MM.1S (cell line): ENCODE measurements around the gene KLHDC9.

Experiments
- DNase-seq: peaks from one replicate; pipeline ENCODE4 v3.0.0-alpha.2; 2015
- H2AFZ ChIP-seq: fragments of 300-600 bp; sonication (generic); 2 replicates; pipeline ENCODE4 v1.6.0; 2016; ENCODE audit warnings: antibody characterized with exemption, low read length
- H3F3A ChIP-seq: fragments of 300-600 bp; sonication (generic); 2 replicates; pipeline ENCODE4 v1.6.1; 2016; ENCODE audit warnings: mild to moderate bottlenecking, antibody characterized with exemption, low read length, moderate library complexity, mixed read lengths; ENCODE audit not compliant: insufficient read depth
- H3K27ac ChIP-seq: fragments of 300-600 bp; sonication (generic); 2 replicates; pipeline ENCODE4 v1.5.1; 2016; ENCODE audit warnings: mild to moderate bottlenecking, low read length
- H3K27me3 ChIP-seq: fragments of 300-600 bp; sonication (generic); replicated peaks from 2 replicates; pipeline ENCODE4 v1.6.0; 2016; ENCODE audit warnings: low read length; ENCODE audit not compliant: insufficient read depth
- H3K36me3 ChIP-seq: fragments of 300-600 bp; sonication (generic); replicated peaks from 2 replicates; pipeline ENCODE4 v1.6.1; 2016; ENCODE audit warnings: mild to moderate bottlenecking, low read length, mixed read lengths; ENCODE audit not compliant: insufficient read depth
- H3K4me1 ChIP-seq: fragments of 300-600 bp; sonication (generic); 2 replicates; pipeline ENCODE4 v1.6.1; 2016; ENCODE audit warnings: low read length, mixed read lengths
- H3K4me2 ChIP-seq: fragments of 300-600 bp; sonication (generic); 2 replicates; pipeline ENCODE4 v1.6.0; 2016; ENCODE audit warnings: low read depth, low read length
- H3K4me3 ChIP-seq: fragments of 300-600 bp; sonication (generic); 2 replicates; pipeline ENCODE4 v1.5.1; 2016; ENCODE audit warnings: low read length, mixed read lengths
- H3K79me2 ChIP-seq: fragments of 300-600 bp; sonication (generic); 2 replicates; pipeline ENCODE4 v1.6.1; 2016; ENCODE audit warnings: mixed run types, low read length, mixed read lengths
- H3K9ac ChIP-seq: fragments of 300-600 bp; sonication (generic); 2 replicates; pipeline ENCODE4 v1.6.1; 2016; ENCODE audit warnings: low read length, mixed read lengths
- H3K9me2 ChIP-seq: fragments of 300-600 bp; sonication (generic); replicated peaks from 2 replicates; pipeline ENCODE4 v1.6.1; 2016; ENCODE audit warnings: mild to moderate bottlenecking, low read length, mixed read lengths; ENCODE audit not compliant: insufficient read depth
- H3K9me3 ChIP-seq: fragments of 300-600 bp; sonication (generic); replicated peaks from 2 replicates; pipeline ENCODE4 v1.6.1; 2016; ENCODE audit warnings: mild to moderate bottlenecking, low read length, mixed read lengths; ENCODE audit not compliant: insufficient read depth
- H4K20me1 ChIP-seq: fragments of 300-600 bp; sonication (generic); 2 replicates; pipeline ENCODE4 v1.6.1; 2016; ENCODE audit warnings: mild to moderate bottlenecking, low read length, moderate library complexity, mixed read lengths; ENCODE audit not compliant: insufficient read depth
- EZH2 ChIP-seq: fragments of 300-600 bp; sonication (generic); optimal IDR thresholded peaks from 2 replicates; pipeline ENCODE3; 2017; ENCODE audit warnings: low read depth, mild to moderate bottlenecking, antibody characterized with exemption, low read length, mixed read lengths
- EZH2phosphoT487 ChIP-seq: fragments of 300-600 bp; sonication (generic); IDR thresholded peaks from 2 replicates; pipeline ENCODE4 v1.6.1; 2018; ENCODE audit warnings: antibody characterized with exemption, low read length
- TF ChIP-seq, protein P1 (sequence below): fragments of 300-600 bp; sonication (generic); IDR thresholded peaks from 2 replicates; pipeline ENCODE4 v1.5.1; 2016; ENCODE audit warnings: antibody characterized with exemption, low read length, mixed read lengths

KLHDC9 gene

DNA sequence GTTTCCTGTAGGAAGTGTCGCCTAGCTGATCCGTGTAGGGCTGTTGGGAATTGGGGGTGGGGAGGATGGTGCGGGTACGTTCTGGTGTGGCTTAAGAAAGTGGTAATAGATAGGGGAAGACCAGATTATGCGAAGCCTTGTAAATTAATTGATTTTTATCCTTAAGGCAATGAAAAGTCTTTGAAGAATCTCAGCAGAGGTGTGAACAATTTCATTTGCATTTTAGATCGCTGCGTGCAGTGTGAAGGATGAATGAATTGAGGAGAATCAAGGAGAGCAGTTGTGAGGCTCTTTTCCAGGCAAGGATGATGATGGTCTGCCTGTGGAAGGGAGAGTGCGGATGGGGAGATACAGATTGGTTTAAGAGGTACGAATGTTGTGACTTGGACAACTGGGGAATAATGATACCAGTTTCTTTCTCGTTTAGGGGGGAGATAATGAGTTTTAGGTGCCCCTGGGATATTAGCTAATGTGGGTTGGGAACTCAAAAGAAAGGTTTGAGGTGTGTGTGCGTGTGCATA lies 35.1 kb downstream of the KLHDC9 start:
- peaks cover 75% of the 10 kb centered on the region for H3K79me2 ChIP-seq
- DNase-seq = no peak

DNA sequence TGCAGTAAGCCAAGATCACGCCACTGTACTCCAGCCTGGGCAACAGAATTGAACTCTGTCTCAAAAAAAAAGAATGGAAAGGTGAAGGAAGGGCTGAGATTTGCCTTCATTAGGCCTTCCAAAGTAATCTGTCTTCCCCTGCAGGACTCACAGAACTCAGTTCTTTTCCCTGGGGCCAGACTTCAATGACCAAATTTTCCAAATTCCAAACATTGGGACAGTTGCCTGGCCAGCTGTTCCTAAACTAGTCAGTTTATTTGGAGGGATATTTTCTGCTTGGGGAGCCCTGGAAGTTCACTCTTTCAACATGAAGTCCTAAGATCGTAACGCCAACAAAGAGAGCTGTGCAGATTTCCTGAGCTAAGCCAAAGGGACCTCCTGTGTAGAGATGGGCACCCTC lies 39.7 kb downstream of the KLHDC9 start:
- H3K9me3 ChIP-seq = no peaks in the 10 kb centered on the region
- no peak for DNase-seq
- H3K4me2 ChIP-seq = no peak overlapping the region
- TF ChIP-seq EZH2 (no peak), EZH2phosphoT487 (no peak)
- TF ChIP-seq, protein P1, sequence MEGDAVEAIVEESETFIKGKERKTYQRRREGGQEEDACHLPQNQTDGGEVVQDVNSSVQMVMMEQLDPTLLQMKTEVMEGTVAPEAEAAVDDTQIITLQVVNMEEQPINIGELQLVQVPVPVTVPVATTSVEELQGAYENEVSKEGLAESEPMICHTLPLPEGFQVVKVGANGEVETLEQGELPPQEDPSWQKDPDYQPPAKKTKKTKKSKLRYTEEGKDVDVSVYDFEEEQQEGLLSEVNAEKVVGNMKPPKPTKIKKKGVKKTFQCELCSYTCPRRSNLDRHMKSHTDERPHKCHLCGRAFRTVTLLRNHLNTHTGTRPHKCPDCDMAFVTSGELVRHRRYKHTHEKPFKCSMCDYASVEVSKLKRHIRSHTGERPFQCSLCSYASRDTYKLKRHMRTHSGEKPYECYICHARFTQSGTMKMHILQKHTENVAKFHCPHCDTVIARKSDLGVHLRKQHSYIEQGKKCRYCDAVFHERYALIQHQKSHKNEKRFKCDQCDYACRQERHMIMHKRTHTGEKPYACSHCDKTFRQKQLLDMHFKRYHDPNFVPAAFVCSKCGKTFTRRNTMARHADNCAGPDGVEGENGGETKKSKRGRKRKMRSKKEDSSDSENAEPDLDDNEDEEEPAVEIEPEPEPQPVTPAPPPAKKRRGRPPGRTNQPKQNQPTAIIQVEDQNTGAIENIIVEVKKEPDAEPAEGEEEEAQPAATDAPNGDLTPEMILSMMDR = no peak
- no peaks in the 10 kb centered on the region for H3K27me3 ChIP-seq
- H3K9me2 ChIP-seq = no peaks in the 10 kb centered on the region
- no peak overlapping the region for H2AFZ ChIP-seq
- H3K9ac ChIP-seq = no peak overlapping the region
- H4K20me1 ChIP-seq = no peaks in the 10 kb centered on the region
- peaks cover 15% of the 10 kb centered on the region; the same call in 1 of the 2 replicates for H3F3A ChIP-seq
- H3K36me3 ChIP-seq = no peaks in the 10 kb centered on the region
- H3K79me2 ChIP-seq = peaks cover 34% of the 10 kb centered on the region
- H3K4me3 ChIP-seq = no peak overlapping the region
- H3K4me1 ChIP-seq = no peaks in the 10 kb centered on the region
- no peak overlapping the region for H3K27ac ChIP-seq

More for the DNA sequence above, 35.1 kb downstream of the KLHDC9 start:
- Histone ChIP-seq H3K27ac (peak overlapping the region; percentile 52; the same call in 1 of the 2 replicates), H3F3A (peaks cover 33% of the 10 kb centered on the region), H3K4me1 (peaks cover 9% of the 10 kb centered on the region; the same call in 1 of the 2 replicates), H2AFZ (peak overlapping the region; percentile 90), H3K9me3 (no peaks in the 10 kb centered on the region), H3K4me3 (peak overlapping the region; percentile 88), H4K20me1 (no peaks in the 10 kb centered on the region), H3K9ac (peak overlapping the region; percentile 81), H3K36me3 (no peaks in the 10 kb centered on the region), H3K4me2 (peak overlapping the region; percentile 95), H3K9me2 (no peaks in the 10 kb centered on the region), H3K27me3 (no peaks in the 10 kb centered on the region)
- TF ChIP-seq EZH2phosphoT487 (no peak), EZH2 (no peak)
- TF ChIP-seq, protein P1 = no peak

DNA sequence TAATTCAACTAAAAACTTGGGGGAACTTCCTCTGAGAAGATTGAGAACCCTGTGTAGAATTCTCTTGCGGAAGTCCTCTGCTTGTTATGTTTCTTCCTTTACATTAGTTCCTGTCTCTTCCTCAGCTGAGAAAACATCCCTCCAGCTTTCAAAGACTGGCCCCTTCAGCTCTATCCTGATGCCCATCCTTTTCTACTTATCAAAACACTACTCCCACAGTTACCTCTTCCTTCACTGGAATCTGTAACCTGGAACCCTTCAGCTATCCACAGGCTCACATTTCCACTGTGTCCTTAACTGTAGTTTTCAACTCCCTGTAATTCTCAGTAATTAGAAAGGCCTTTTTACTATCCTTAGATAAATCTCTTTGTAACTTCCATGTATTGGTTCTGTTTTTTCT lies 40.3 kb downstream of the KLHDC9 start:
- Histone ChIP-seq H3K9ac (no peak overlapping the region), H2AFZ (no peak overlapping the region), H3F3A (peaks cover 13% of the 10 kb centered on the region; the same call in 1 of the 2 replicates), H3K36me3 (no peaks in the 10 kb centered on the region), H3K79me2 (peaks cover 29% of the 10 kb centered on the region), H3K4me1 (no peaks in the 10 kb centered on the region), H3K4me3 (no peak overlapping the region), H3K27ac (no peak overlapping the region), H3K9me2 (no peaks in the 10 kb centered on the region), H3K4me2 (no peak overlapping the region), H4K20me1 (no peaks in the 10 kb centered on the region), H3K9me3 (no peaks in the 10 kb centered on the region), H3K27me3 (no peaks in the 10 kb centered on the region)
- DNase-seq = no peak
- TF ChIP-seq EZH2phosphoT487 (no peak), EZH2 (no peak)
- TF ChIP-seq, protein P1 = no peak
